ENCODE results near the gene KCNIP3. TPM values are rescaled to one million over a fixed set of nuclear protein-coding genes. Genes with fewer than 3 reads are reported as not detected.

Gene KCNIP3
- total and polyA plus RNA-seq, 4 experiments from 2014 or later = not detected

GRCh38 chr2:95307036-95307435, 9.9 kb downstream of the KCNIP3 start:
- no peaks in the 10 kb centered on the region for H3K9me3 ChIP-seq (ENCODE audit: control insufficient read depth in 1 of 2, low read length in 2 of 2)
- Mint-ChIP-seq H3K27me3 (no peaks in the 10 kb centered on the region), H3K9me3 (no peaks in the 10 kb centered on the region), H3K27ac (no peak overlapping the region), H3K4me3 (no peak overlapping the region), H3K4me1 (no peaks in the 10 kb centered on the region), H3K36me3 (no peaks in the 10 kb centered on the region)
- H3K27ac ChIP-seq (ENCODE audit: low read depth, low read length) = no peak overlapping the region
- no peaks in the 10 kb centered on the region for H3K36me3 ChIP-seq (ENCODE audit: insufficient read depth, low read length)
- ChIA-PET CTCF (ENCODE audit: partially characterized antibody) (no interaction called here), POLR2A (ENCODE audit: partially characterized antibody) (no interaction called here)
- intact Hi-C loops (cut with micrococcal nuclease) = no loop called here
- no peaks in the 10 kb centered on the region for H3K27me3 ChIP-seq (ENCODE audit: insufficient read depth, low read length)
- H3K4me1 ChIP-seq (ENCODE audit: insufficient read depth, low read length) = no peaks in the 10 kb centered on the region
- DNase-seq = no peak
- H3K4me3 ChIP-seq (ENCODE audit: low read length in 2 of 2) = no peak overlapping the region

GRCh38 chr2:95307878-95308277, 10.7 kb downstream of the KCNIP3 start:
- no peaks in the 10 kb centered on the region for H3K27me3 Mint-ChIP-seq
- H3K4me1 Mint-ChIP-seq = no peaks in the 10 kb centered on the region
- no peak overlapping the region for H3K4me3 Mint-ChIP-seq
- ChIA-PET CTCF (ENCODE audit: partially characterized antibody) (no interaction called here), POLR2A (ENCODE audit: partially characterized antibody) (no interaction called here)
- Histone ChIP-seq H3K27me3 (ENCODE audit: insufficient read depth, low read length) (no peaks in the 10 kb centered on the region), H3K9me3 (ENCODE audit: control insufficient read depth in 1 of 2, low read length in 2 of 2) (no peaks in the 10 kb centered on the region), H3K36me3 (ENCODE audit: insufficient read depth, low read length) (no peaks in the 10 kb centered on the region), H3K4me3 (ENCODE audit: low read length in 2 of 2) (no peak overlapping the region), H3K27ac (ENCODE audit: low read depth, low read length) (no peak overlapping the region), H3K4me1 (ENCODE audit: insufficient read depth, low read length) (no peaks in the 10 kb centered on the region)
- no peak for DNase-seq
- H3K9me3 Mint-ChIP-seq = no peaks in the 10 kb centered on the region
- intact Hi-C loops (cut with micrococcal nuclease) = no loop called here
- H3K27ac Mint-ChIP-seq = no peak overlapping the region
- H3K36me3 Mint-ChIP-seq = no peaks in the 10 kb centered on the region

GRCh38 chr2:95308426-95308990, 11.4 kb downstream of the KCNIP3 start:
- H3K36me3 Mint-ChIP-seq = no peaks in the 10 kb centered on the region
- no peaks in the 10 kb centered on the region for H3K4me1 Mint-ChIP-seq
- ChIA-PET POLR2A (ENCODE audit: partially characterized antibody) (no interaction called here), CTCF (ENCODE audit: partially characterized antibody) (no interaction called here)
- Histone ChIP-seq H3K4me1 (ENCODE audit: insufficient read depth, low read length) (no peaks in the 10 kb centered on the region), H3K36me3 (ENCODE audit: insufficient read depth, low read length) (no peaks in the 10 kb centered on the region), H3K4me3 (ENCODE audit: low read length in 2 of 2) (no peak overlapping the region), H3K9me3 (ENCODE audit: control insufficient read depth in 1 of 2, low read length in 2 of 2) (no peaks in the 10 kb centered on the region), H3K27ac (ENCODE audit: low read depth, low read length) (no peak overlapping the region), H3K27me3 (ENCODE audit: insufficient read depth, low read length) (no peaks in the 10 kb centered on the region)
- intact Hi-C loops (cut with micrococcal nuclease) = no loop called here
- no peak overlapping the region for H3K27ac Mint-ChIP-seq
- DNase-seq = no peak
- H3K27me3 Mint-ChIP-seq = no peaks in the 10 kb centered on the region
- no peak overlapping the region for H3K4me3 Mint-ChIP-seq
- no peaks in the 10 kb centered on the region for H3K9me3 Mint-ChIP-seq

- ChIA-PET CTCF (ENCODE audit: partially characterized antibody) (no interaction called here), POLR2A (ENCODE audit: partially characterized antibody) (no interaction called here)
- Mint-ChIP-seq H3K27ac (no peak overlapping the region), H3K4me3 (no peak overlapping the region), H3K9me3 (no peaks in the 10 kb centered on the region), H3K27me3 (no peaks in the 10 kb centered on the region), H3K4me1 (peaks cover 0 to 3% (median 0%) of the 10 kb centered on the region in 4 donors), H3K36me3 (no peaks in the 10 kb centered on the region)
- no peak for DNase-seq
- Histone ChIP-seq H3K27ac (ENCODE audit: low read depth, low read length) (no peak overlapping the region), H3K9me3 (ENCODE audit: control insufficient read depth in 1 of 2, low read length in 2 of 2) (no peaks in the 10 kb centered on the region), H3K4me3 (ENCODE audit: low read length in 2 of 2) (no peak overlapping the region), H3K27me3 (ENCODE audit: insufficient read depth, low read length) (no peaks in the 10 kb centered on the region), H3K36me3 (ENCODE audit: insufficient read depth, low read length) (no peaks in the 10 kb centered on the region), H3K4me1 (ENCODE audit: insufficient read depth, low read length) (no peaks in the 10 kb centered on the region)
- intact Hi-C loops (cut with micrococcal nuclease) = no loop called here
Measured at GRCh38 chr2:95309599-95309998, 12.5 kb downstream of the KCNIP3 start.

- no peaks in the 10 kb centered on the region for H3K9me3 ChIP-seq (ENCODE audit: control insufficient read depth in 1 of 2, low read length in 2 of 2)
- Mint-ChIP-seq H3K27ac (no peak overlapping the region), H3K4me3 (no peak overlapping the region), H3K4me1 (peaks cover 0 to 3% (median 0%) of the 10 kb centered on the region in 4 donors), H3K9me3 (no peaks in the 10 kb centered on the region), H3K36me3 (no peaks in the 10 kb centered on the region), H3K27me3 (peaks cover 0 to 2% of the 10 kb centered on the region in 2 donors)
- no peak for DNase-seq
- no peak overlapping the region for H3K27ac ChIP-seq (ENCODE audit: low read depth, low read length)
- H3K36me3 ChIP-seq (ENCODE audit: insufficient read depth, low read length) = no peaks in the 10 kb centered on the region
- no peak overlapping the region for H3K4me3 ChIP-seq (ENCODE audit: low read length in 2 of 2)
- H3K27me3 ChIP-seq (ENCODE audit: insufficient read depth, low read length) = no peaks in the 10 kb centered on the region
- ChIA-PET CTCF (ENCODE audit: partially characterized antibody) (no interaction called here), POLR2A (ENCODE audit: partially characterized antibody) (no interaction called here)
- intact Hi-C loops (cut with micrococcal nuclease) = no loop called here
- no peaks in the 10 kb centered on the region for H3K4me1 ChIP-seq (ENCODE audit: insufficient read depth, low read length)
Measured at GRCh38 chr2:95310216-95310615, 13.1 kb downstream of the KCNIP3 start.

- Histone ChIP-seq H3K36me3 (ENCODE audit: insufficient read depth, low read length) (no peaks in the 10 kb centered on the region), H3K4me1 (ENCODE audit: insufficient read depth, low read length) (no peaks in the 10 kb centered on the region), H3K27ac (ENCODE audit: low read depth, low read length) (no peak overlapping the region), H3K27me3 (ENCODE audit: insufficient read depth, low read length) (no peaks in the 10 kb centered on the region), H3K4me3 (ENCODE audit: low read length in 2 of 2) (no peak overlapping the region), H3K9me3 (ENCODE audit: control insufficient read depth in 1 of 2, low read length in 2 of 2) (no peaks in the 10 kb centered on the region)
- Mint-ChIP-seq H3K36me3 (no peaks in the 10 kb centered on the region), H3K4me1 (peaks cover 0 to 3% (median 0%) of the 10 kb centered on the region in 4 donors), H3K4me3 (no peak overlapping the region), H3K27me3 (peaks cover 0 to 2% of the 10 kb centered on the region in 2 donors), H3K9me3 (no peaks in the 10 kb centered on the region), H3K27ac (no peak overlapping the region)
- CTCF ChIA-PET (ENCODE audit: partially characterized antibody) = no interaction called here
- POLR2A ChIA-PET (ENCODE audit: partially characterized antibody) = no interaction called here
- intact Hi-C loops (cut with micrococcal nuclease) = no loop called here
- DNase-seq = no peak
Measured at GRCh38 chr2:95310651-95311050, 13.5 kb downstream of the KCNIP3 start.

GRCh38 chr2:95311815-95312542, 14.8 kb downstream of the KCNIP3 start:
- H3K36me3 ChIP-seq (ENCODE audit: insufficient read depth, low read length) = no peaks in the 10 kb centered on the region
- intact Hi-C loops (cut with micrococcal nuclease) = no loop called here
- no peak for DNase-seq
- ChIA-PET POLR2A (ENCODE audit: partially characterized antibody) (no interaction called here), CTCF (ENCODE audit: partially characterized antibody) (no interaction called here)
- Mint-ChIP-seq H3K4me1 (peaks cover 0 to 3% (median 0%) of the 10 kb centered on the region in 4 donors), H3K9me3 (no peaks in the 10 kb centered on the region), H3K27ac (no peak overlapping the region), H3K36me3 (no peaks in the 10 kb centered on the region), H3K4me3 (no peak overlapping the region), H3K27me3 (peaks cover 0 to 2% of the 10 kb centered on the region in 2 donors)
- H3K27ac ChIP-seq (ENCODE audit: low read depth, low read length) = no peak overlapping the region
- H3K27me3 ChIP-seq (ENCODE audit: insufficient read depth, low read length) = no peaks in the 10 kb centered on the region
- no peaks in the 10 kb centered on the region for H3K4me1 ChIP-seq (ENCODE audit: insufficient read depth, low read length)
- no peak overlapping the region for H3K4me3 ChIP-seq (ENCODE audit: low read length in 2 of 2)
- no peaks in the 10 kb centered on the region for H3K9me3 ChIP-seq (ENCODE audit: control insufficient read depth in 1 of 2, low read length in 2 of 2)

Measured in CD4-positive, alpha-beta memory T cell (primary cell).